Stimulated activated CD8-positive, alpha-beta memory T cell treated with anti-CD3 and anti-CD28 coated beads, Interleukin-4, amount 100 ng/mL, for 4 hours (primary cell): ENCODE results near the gene TOM1L2.
"Not testable (repeated sequence)": the region's sequence is repeated elsewhere in the genome, so short reads cannot be mapped to it uniquely, and the experiment has no call there.

Experiments used
- DNase-seq, 2 donors: peaks; one replicate each; pipeline ENCODE4 v3.0.0-alpha.2; 2020; ENCODE audit warnings: low read depth in 2 of 2, low spot score in 1 of 2

Gene TOM1L2

DNA sequence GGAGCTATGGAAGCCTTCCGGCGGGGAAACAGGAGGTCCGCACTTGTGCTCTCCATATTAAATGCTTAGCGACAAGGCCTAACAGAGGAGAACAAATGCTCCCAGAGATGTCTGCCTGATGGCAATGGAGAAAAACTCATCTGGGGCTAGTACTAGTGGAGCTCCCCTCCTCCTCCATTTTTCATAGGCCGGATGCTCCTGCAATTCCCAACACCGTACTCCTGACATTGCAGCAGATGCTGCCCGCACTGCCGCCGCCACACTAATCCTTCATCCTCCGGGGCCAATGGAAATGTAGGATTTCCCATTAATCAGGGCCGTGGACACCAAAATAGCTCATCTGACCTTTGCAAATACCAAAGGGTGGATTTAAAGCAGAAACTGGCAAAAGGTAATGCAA is 27.5 kb downstream of the TOM1L2 start:
- DNase-seq = no peak

GRCh38 chr17:17944242-17944641 is 28.0 kb downstream of the TOM1L2 start:
- no peak for DNase-seq

DNA sequence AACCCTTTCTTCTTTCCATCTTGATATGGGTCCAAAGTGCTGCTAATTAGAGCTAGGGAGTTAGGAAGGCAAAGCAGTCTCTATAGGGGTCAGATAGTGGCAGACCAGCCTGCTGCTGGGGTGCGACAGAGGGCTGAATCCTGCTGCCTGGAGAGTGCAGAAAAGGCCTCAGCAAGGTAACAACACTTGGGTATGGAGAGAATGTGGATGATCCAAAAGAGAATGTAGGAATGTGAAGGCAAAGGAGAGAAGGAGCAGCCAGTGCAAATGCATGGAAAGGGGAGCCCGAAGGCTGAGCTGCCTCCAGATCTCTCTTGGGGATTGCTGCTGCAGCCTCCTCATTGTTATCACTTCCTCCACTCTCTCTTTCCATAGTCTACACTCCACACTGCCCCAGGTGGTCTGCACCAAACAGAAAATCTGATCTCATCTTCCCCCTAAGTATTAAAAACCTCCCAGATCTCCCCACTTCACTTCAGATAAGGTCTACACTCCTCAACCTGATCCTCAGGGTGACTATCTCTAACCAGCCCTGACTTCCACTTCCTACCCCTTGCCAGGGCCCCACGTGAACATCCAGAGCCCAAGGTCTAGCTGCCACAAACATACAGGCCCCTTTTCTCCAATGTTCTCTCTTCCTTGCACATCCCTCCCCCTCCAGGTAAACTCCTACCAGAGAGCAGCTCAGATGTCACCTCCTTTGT is 28.8 kb downstream of the TOM1L2 start:
- DNase-seq = no peak

DNA sequence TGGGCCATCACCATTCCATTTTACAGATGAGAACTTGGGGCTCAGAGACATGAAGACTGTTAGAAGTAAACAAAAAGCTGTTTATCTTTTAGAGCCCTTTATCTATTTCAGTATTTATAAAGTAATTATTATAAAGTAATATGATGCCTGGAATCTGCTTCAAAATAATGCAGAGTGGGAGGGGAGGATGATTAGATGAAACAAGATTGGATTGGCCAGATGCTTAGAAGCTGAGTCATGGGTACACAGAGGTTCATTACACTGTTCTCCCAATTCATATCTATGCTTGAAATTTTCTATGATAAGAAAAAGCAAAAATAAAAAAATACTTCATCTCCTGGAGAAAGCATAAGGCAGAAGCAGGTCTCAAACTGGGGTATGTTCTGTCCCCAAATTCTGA is 29.4 kb downstream of the TOM1L2 start:
- no peak for DNase-seq

DNA sequence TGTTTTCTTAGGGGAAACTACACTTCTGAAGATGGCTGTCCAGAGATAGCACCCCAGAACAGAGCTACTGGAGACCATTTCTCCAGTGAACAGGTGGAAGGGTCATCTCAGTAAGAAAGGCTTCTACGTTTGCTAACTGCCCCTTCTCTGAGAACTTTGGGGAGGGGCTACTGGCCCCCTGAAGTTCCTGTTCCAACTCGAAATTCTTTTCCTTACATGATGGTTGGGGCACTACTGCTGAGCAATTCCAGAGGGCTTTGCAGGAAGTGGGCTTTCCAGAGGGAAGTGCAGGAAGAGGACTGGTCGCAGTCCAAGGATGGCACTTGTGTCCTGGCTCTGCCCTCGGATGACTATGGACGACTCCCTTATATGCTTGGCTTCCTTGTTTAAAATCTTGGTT is 31.2 kb downstream of the TOM1L2 start:
- DNase-seq = no peak

- no peak for DNase-seq
Measured at GRCh38 chr17:17940441-17940911, 31.7 kb downstream of the TOM1L2 start.

GRCh38 chr17:17939941-17940340 is 32.3 kb downstream of the TOM1L2 start:
- not testable (repeated sequence) for DNase-seq

DNA sequence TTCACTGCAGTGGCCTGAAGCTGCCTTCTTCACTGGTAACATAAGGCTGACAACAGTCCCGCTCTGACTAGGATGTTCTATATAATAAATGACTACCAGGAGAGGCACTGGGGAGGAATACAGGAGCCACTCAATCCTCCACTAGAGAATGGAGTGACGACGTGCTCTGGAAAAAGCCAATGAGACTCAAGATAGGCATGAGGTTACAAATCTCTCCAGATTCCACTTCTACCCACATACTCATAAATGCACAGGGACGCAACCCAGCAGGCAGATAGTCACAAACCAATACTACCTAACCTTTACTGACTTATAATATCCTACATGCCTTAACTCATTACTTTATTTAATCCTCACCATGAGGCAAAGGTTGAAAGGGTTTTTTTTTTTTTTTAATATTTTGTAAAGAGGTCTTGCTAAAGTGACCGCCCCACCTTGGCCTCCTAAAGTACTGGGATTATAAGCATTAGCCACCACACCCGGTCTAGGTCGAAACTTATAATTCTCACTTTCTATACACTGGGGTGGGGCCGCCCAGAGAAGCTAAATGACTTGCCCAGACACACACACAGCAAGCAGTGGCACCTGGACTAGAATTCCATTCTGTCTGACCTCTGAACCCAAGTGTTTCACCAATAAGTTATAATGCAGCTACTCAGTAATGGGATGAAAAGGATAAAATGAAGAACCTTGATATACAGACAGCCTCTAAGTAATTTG is 33.7 kb downstream of the TOM1L2 start:
- no peak for DNase-seq

GRCh38 chr17:17937958-17938357 is 34.2 kb downstream of the TOM1L2 start:
- no peak for DNase-seq

- no peak for DNase-seq
Measured at GRCh38 chr17:17937201-17937853, 34.9 kb downstream of the TOM1L2 start.

- no peak for DNase-seq
Measured at GRCh38 chr17:17935321-17936271, 36.6 kb downstream of the TOM1L2 start.

DNA sequence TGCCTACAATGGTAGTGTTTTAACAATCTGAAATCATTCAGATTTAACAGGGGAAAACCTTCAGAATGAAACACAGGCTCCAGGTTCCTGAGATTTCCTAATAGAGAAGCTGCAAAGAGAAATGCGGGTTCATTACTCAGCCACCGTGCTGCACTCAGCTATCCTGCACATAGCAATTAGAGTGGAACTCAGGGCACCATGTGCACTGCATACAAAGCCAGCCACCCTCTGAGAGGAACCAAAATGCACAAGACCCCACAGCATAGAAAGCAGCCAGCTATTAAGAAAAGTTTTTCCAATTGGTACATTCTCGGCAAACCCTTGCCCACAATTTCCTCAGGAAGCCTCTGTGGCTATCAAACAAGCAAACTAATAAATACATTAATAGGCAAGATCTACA is 37.4 kb downstream of the TOM1L2 start:
- no peak for DNase-seq

DNA sequence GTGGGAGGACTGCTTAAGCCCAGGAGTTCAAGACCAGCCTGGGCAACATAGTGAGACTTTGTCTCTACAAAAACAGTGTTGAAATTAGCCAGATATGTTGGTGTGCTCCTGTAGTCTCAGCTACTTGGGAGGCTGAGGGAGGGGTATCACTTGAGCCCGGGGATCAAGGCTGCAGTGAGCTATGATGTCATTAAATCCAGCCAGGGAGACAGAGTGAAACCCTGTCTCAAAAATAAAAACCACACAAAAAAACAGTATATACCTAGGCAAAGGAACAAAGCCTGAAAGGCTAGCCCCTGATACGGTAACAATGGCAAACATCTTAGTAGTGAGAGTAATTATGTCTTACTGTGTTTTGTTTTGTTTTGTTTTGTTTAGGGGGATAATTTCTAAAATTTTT is 38.0 kb downstream of the TOM1L2 start:
- no peak for DNase-seq

- no peak for DNase-seq
Measured at GRCh38 chr17:17933775-17934174, 38.4 kb downstream of the TOM1L2 start.

DNA sequence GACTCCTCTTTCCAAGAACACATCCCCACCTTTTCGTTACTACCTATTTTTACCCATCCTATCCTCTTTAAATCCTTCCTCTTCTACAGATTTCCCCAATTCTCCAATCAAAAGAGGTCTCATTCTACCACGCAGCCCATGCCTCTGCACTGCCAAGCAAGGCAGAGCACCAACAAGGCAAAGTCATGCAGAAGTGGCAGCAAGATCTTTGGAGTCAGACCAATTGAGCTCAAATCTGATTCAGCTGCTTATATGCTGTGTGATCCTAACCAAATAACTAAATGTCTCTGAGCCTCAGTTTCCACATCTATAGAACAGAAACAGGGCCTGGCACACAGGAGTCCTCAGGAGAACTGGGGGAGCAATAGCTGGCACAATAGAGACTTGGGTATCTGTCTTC is 41.0 kb downstream of the TOM1L2 start:
- no peak for DNase-seq

DNA sequence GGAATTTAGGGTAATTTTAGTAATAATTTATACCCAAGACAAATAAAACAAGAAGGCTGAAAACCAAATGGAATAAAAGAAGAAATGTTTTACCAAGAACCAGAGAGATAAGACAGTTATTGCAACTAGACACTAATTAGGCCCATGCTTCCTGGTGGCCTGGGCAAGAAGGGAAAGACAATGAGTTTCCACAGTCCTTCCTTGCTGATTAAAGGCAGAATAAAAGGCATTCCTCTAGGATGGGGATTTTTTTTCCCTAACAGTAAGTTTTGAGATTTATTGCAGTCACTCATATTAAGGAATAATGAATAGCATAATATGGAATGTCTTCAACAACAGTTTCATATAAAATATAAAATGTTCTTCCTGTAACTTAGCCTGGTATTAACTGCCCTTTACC is 41.5 kb downstream of the TOM1L2 start:
- no peak for DNase-seq

- no peak for DNase-seq
Measured at GRCh38 chr17:17929655-17930380, 42.4 kb downstream of the TOM1L2 start.

DNA sequence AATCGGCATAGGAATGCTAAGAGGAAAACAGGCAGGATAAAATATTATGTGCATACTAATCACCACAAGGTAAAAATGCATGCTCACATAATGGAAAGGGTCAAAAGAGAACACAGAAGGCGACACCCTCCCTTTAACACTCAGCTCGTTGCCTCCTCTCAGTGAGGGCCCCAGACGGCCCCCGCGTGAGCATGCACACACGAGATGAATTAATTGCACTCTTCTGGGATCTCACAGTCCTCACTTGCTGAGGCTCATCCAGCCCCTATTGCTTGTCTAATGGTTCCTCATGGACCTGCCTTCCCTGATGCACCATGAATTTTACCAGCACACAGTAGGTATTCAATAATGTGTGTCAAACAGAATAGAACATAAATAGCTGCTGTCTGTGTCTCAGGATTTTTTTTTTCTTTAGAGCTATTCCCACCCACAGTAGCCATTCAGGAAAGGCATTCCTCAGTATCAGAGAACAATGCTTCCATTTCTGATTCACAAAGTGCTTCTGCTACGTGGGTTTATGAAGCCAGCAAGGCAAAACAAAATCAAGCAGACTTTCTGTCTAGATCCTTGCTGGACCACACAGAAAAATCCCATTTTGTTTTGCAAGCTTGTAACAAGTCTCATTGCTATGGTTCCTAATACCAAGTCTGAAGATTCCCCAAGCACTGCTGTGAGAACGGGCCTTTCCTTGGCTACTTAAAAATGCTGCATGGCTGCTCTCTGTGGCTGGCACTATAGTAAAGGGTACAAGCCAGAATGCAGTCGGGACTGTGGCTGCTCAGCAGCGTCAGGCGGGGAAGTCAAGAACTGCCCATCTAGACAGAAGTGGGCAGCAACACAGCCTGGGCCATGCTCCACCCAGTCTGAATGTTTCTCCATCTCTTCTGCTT is 43.6 kb downstream of the TOM1L2 start:
- no peak for DNase-seq

GRCh38 chr17:17926840-17927449 is 45.3 kb downstream of the TOM1L2 start:
- DNase-seq = no peak
